Epithelial cell of proximal tubule (primary cell): ENCODE data around the gene HECTD2. TPM values are rescaled to one million over a fixed set of nuclear protein-coding genes. Genes with fewer than 3 reads are reported as not detected.
"Not testable (repeated sequence)": the region's sequence is repeated elsewhere in the genome, so short reads cannot be mapped to it uniquely, and the experiment has no call there.

ENCODE experiments used
- DNase-seq: peaks from one replicate; pipeline ENCODE4 v3.0.0-alpha.2; 2011; ENCODE audit warnings: low read depth
- H3K4me3 ChIP-seq: 2 replicates; pipeline ENCODE4 v1.5.1; 2011; ENCODE audit warnings: low read depth, mild to moderate bottlenecking, low read length
- total RNA-seq: library from RNA; depleted of rRNA; stranded (reverse); fragments of >200 nt; gene quantifications from 2 replicates; pipeline ENCODE4 v1.2.3, GENCODE V29; 2015
- TF ChIP-seq, protein P1 (sequence below): conservative IDR thresholded peaks from 2 replicates; pipeline ENCODE4 v1.5.1; 2012; ENCODE audit warnings: low read depth, mild to moderate bottlenecking, low read length

The HECTD2 gene
- total RNA-seq, 1 donor from 2014 or later, result 3.7 TPM

GRCh38 chr10:91389636-91390512 is 20.3 kb upstream of the HECTD2 start:
- H3K4me3 ChIP-seq, result no peak overlapping the region
- TF ChIP-seq, protein P1, sequence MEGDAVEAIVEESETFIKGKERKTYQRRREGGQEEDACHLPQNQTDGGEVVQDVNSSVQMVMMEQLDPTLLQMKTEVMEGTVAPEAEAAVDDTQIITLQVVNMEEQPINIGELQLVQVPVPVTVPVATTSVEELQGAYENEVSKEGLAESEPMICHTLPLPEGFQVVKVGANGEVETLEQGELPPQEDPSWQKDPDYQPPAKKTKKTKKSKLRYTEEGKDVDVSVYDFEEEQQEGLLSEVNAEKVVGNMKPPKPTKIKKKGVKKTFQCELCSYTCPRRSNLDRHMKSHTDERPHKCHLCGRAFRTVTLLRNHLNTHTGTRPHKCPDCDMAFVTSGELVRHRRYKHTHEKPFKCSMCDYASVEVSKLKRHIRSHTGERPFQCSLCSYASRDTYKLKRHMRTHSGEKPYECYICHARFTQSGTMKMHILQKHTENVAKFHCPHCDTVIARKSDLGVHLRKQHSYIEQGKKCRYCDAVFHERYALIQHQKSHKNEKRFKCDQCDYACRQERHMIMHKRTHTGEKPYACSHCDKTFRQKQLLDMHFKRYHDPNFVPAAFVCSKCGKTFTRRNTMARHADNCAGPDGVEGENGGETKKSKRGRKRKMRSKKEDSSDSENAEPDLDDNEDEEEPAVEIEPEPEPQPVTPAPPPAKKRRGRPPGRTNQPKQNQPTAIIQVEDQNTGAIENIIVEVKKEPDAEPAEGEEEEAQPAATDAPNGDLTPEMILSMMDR, result peak; percentile 56
- no peak for DNase-seq

DNA sequence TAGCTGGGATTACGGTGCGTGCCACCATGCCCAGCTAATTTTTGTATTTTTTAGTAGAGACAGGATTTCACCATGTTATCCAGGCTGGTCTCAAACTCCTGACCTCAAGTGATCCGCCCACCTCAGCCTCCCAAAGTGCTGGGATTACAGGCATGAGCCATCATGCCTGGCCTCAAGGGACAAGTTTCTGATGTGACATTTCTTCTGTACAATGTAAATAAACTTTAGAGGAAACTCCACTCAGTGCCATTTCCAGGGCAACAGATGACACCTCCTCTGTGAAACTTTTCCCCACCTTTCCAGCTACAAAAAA is 19.7 kb upstream of the HECTD2 start:
- not testable (repeated sequence) for DNase-seq, H3K4me3 ChIP-seq

DNA sequence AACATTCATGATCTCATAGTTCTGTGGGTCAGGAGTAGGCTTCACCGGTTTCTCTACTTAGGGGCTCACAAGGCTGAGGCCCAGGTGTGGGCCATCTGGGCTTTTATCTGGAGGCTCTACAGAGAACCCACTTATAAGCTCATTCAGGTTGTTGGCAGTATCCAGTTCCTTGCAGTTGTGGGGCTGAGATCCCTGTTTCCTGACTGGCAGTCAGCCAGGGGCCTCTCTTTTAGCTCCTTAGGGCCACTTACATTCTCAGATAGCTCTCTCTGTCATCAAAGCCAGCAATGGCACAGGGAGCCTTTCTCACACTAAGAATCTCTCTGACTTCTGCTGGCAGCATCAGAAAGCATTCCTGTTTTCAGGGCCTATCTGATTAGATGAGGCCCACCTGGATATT is 18.2 kb upstream of the HECTD2 start:
- DNase-seq, result no peak
- TF ChIP-seq, protein P1, result no peak
- no peak overlapping the region for H3K4me3 ChIP-seq

- DNase-seq, result no peak
- TF ChIP-seq, protein P1, result no peak
- H3K4me3 ChIP-seq, result no peak overlapping the region
These were observed 3.8 kb upstream of the HECTD2 start for GRCh38 chr10:91406322-91406721.

DNA sequence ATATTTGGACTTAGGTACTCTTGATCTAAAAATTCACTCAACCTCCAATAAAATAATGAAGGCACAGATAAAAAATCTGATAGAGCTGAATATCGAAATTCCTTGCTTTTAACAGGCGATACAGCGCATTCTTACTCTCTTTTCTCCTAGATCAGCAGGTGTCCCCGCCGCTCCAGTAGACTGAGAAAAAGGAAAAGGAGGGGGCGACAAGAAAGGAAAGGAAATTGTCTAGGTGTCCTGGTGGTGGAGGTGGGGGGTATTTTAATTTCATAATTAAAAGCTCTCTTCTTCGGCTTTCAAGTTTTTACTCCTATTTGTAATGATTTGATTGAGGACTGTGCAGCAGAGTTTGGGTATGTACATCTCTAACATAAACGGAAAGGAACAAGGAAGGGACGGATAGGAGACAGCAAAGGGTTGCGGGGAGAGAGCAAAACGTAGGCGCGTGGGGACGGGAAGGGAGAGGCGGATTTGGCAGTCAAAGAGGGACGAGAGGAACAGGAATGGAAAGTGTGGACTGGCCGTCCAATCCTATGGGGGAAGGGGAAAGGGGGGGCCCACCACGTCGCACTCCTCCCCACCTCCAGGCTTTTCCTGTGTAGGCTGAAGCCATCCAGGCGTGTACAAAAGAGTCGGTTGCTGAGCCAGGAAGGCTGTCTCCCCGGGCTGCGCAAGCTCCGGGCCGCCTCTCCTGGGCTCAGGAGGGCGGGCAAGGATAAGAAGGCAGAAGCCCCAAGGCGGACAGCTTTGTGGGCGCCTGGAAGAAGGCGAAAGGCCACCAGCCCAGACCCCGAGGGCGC is 875 bp upstream of the HECTD2 start:
- TF ChIP-seq, protein P1, result peak; percentile 7
- peak overlapping the region; percentile 89 for H3K4me3 ChIP-seq
- no peak for DNase-seq

- DNase-seq, result no peak
- peak overlapping the region; percentile 89 for H3K4me3 ChIP-seq
- TF ChIP-seq, protein P1, result no peak
These were observed 661 bp downstream of the HECTD2 start for GRCh38 chr10:91410638-91411371.

GRCh38 chr10:91411621-91412020 is 1.5 kb downstream of the HECTD2 start:
- TF ChIP-seq, protein P1, result no peak
- no peak overlapping the region for H3K4me3 ChIP-seq
- DNase-seq, result no peak
